K562 (cell line): ENCODE data around the gene ZNF234. TPM values are rescaled to one million over a fixed set of nuclear protein-coding genes. Genes with fewer than 3 reads are reported as not detected.

Source experiments
- CREB1 ChIP-seq, 2 experiments: sonication (generic) in 1 of 2; formaldehyde crosslinking in 1 of 2; IDR thresholded peaks; 2 replicates each; pipeline versions ENCODE4 v1.6.1 to v1.8.0; 2012 to 2022; ENCODE audit warnings: inconsistent platforms in 1 of 2, mild to moderate bottlenecking in 1 of 2, missing genetic modification reagents in 1 of 2, moderate library complexity in 1 of 2
- CTBP1 ChIP-seq: fragments of 450-650 bp; IDR thresholded peaks from 2 replicates; pipeline ENCODE4 v1.6.1; 2016; ENCODE audit warnings: borderline replicate concordance
- ELF1 ChIP-seq: fragments of 200-800 bp; sonication (Bioruptor generic); IDR thresholded peaks from 2 replicates; pipeline ENCODE4 v1.6.1; 2016; ENCODE audit warnings: missing genetic modification characterization, missing compliant biosample characterization
- ELF2 ChIP-seq: fragments of 250-450 bp; sonication (Bioruptor Pico); IDR thresholded peaks from 2 replicates; pipeline ENCODE4 v1.5.0; 2021; ENCODE audit warnings: mild to moderate bottlenecking
- HES1 ChIP-seq: fragments of 450-650 bp; IDR thresholded peaks from 2 replicates; pipeline ENCODE4 v1.6.1; 2016; ENCODE audit warnings: low read depth, mild to moderate bottlenecking, moderate library complexity
- HNRNPL ChIP-seq: fragments of 200-400 bp; formaldehyde crosslinking; IDR thresholded peaks from 2 replicates; pipeline ENCODE4 v1.6.1; 2017; ENCODE audit warnings: low read depth, mild to moderate bottlenecking, low read length
- KLF10 ChIP-seq: fragments of 250-450 bp; sonication (Bioruptor Pico); IDR thresholded peaks from 2 replicates; pipeline ENCODE4 v1.6.1; 2021; ENCODE audit warnings: matching md5 sums
- MCM5 ChIP-seq: fragments of 450-650 bp; IDR thresholded peaks from 2 replicates; pipeline ENCODE4 v1.6.1; 2016; ENCODE audit warnings: low read depth
- MTF1 ChIP-seq: fragments of 250-450 bp; sonication (Bioruptor Pico); IDR thresholded peaks from 2 replicates; pipeline ENCODE4 v1.9.0; 2021; ENCODE audit warnings: moderate library complexity, mild to moderate bottlenecking, inconsistent platforms, borderline replicate concordance
- MYNN ChIP-seq, 2 experiments: sonication (generic); formaldehyde crosslinking in 1 of 2; IDR thresholded peaks; 2 replicates each; pipeline versions ENCODE4 v1.5.0 to v1.6.1; 2016 to 2020; ENCODE audit warnings: antibody characterized with exemption in 1 of 2, missing genetic modification reagents in 1 of 2
- NBN ChIP-seq: fragments of 450-650 bp; IDR thresholded peaks from 2 replicates; pipeline ENCODE4 v1.6.1; 2016; ENCODE audit warnings: low read depth, mild to moderate bottlenecking
- NFATC3 ChIP-seq: fragments of 450-650 bp; IDR thresholded peaks from 2 replicates; pipeline ENCODE4 v1.6.1; 2017; ENCODE audit warnings: mild to moderate bottlenecking
- NR2C2 ChIP-seq, 2 experiments: fragments of 200-800 bp in 1 of 2; sonication (Bioruptor generic) in 1 of 2; sonication (generic) in 1 of 2; formaldehyde crosslinking in 1 of 2; IDR thresholded peaks; 2 replicates each; pipeline versions ENCODE4 v1.6.1 to v1.8.0; 2016 to 2022; ENCODE audit warnings: mild to moderate bottlenecking in 1 of 2, missing compliant biosample characterization in 1 of 2, missing genetic modification characterization in 1 of 2, missing genetic modification reagents in 1 of 2
- NR3C1 ChIP-seq: sonication (generic); formaldehyde crosslinking; IDR thresholded peaks from 2 replicates; pipeline ENCODE4 v1.8.1; 2022; ENCODE audit warnings: missing genetic modification reagents
- PRDM10 ChIP-seq: fragments of 450-650 bp; IDR thresholded peaks from 2 replicates; pipeline ENCODE4 v1.6.1; 2018; ENCODE audit not compliant: partially characterized antibody
- SNIP1 ChIP-seq: fragments of 450-650 bp; IDR thresholded peaks from 2 replicates; pipeline ENCODE4 v1.7.1; 2017; ENCODE audit warnings: low read depth, mild to moderate bottlenecking
- SRSF1 ChIP-seq: fragments of 200-400 bp; formaldehyde crosslinking; IDR thresholded peaks from 2 replicates; pipeline ENCODE4 v1.6.1; 2017; ENCODE audit warnings: mild to moderate bottlenecking, low read depth, low read length, moderate library complexity
- TAF15 ChIP-seq: fragments of 200-400 bp; formaldehyde crosslinking; IDR thresholded peaks from 2 replicates; pipeline ENCODE4 v1.6.1; 2017; ENCODE audit warnings: mild to moderate bottlenecking, low read depth, low read length, moderate library complexity
- YY1 ChIP-seq, 3 experiments: IDR thresholded peaks; 2 replicates each; pipeline ENCODE4 v1.6.1; 2011; ENCODE audit warnings: low read length in 2 of 3, mild to moderate bottlenecking in 2 of 3, moderate library complexity in 2 of 3, borderline replicate concordance in 1 of 3, control low read depth in 1 of 3, low read depth in 1 of 3; ENCODE audit not compliant: insufficient read depth in 3 of 3, insufficient replicate concordance in 2 of 3, control insufficient read depth in 1 of 3, insufficient read length in 1 of 3; ENCODE audit errors: extremely low read depth in 1 of 3
- ZNF140 ChIP-seq: fragments of 250-450 bp; sonication (Bioruptor Pico); IDR thresholded peaks from 2 replicates; pipeline ENCODE4 v1.8.0; 2021; ENCODE audit warnings: moderate library complexity, mild to moderate bottlenecking, inconsistent platforms
- ZNF146 ChIP-seq: IDR thresholded peaks from one replicate; pipeline ENCODE4 v1.6.1; 2018; ENCODE audit warnings: missing compliant biosample characterization; ENCODE audit not compliant: unreplicated experiment
- ZNF740 ChIP-seq, 3 experiments: fragments of 200-800 bp in 1 of 3; sonication (Bioruptor generic) in 1 of 3; sonication (generic) in 1 of 3; formaldehyde crosslinking in 1 of 3; IDR thresholded peaks; 2 replicates each; pipeline versions ENCODE4 v1.6.1 to v1.8.0; 2016 to 2022; ENCODE audit warnings: mild to moderate bottlenecking in 2 of 3, missing compliant biosample characterization in 2 of 3, missing genetic modification characterization in 2 of 3, missing genetic modification reagents in 1 of 3
- polyA plus RNA-seq, 8 experiments: library from polyadenylated mRNA; depleted of rRNA in 4 of 8; stranded (reverse) in 5 of 8; unstranded in 3 of 8; fragments of >200 nt; fragmentation: Nextera tagmentation in 2 of 8; fragmentation: Illumina TruSeq in 1 of 8; extraction: Ambion mirVana in 2 of 8; extraction: Trizol in 1 of 8; gene quantifications; 2 replicates each; pipeline versions ENCODE4 v1.2.1 to v1.2.3, GENCODE V29; 2011 to 2014; ENCODE audit warnings: inconsistent platforms in 1 of 8, missing spikeins in 1 of 8
- total RNA-seq, 7 experiments: library from RNA; depleted of rRNA in 6 of 7; stranded (reverse); fragments of >200 nt in 6 of 7; fragmentation: Illumina TruSeq in 2 of 7; extraction: Trizol in 2 of 7; gene quantifications; 2 replicates each; pipeline versions ENCODE4 v1.2.1 to v1.2.3, GENCODE V29; 2011 to 2021; ENCODE audit warnings: low replicate concordance in 1 of 7

ZNF234 gene
- total and polyA plus RNA-seq, 9 of the 15 experiments (the other 6 are each of a cell fraction or from before 2014, with no cell fraction given) = 0.82 to 2.9 (median 1.5) TPM

- TF ChIP-seq CREB1 (IDR thresholded peaks at IDR 0.05) (no peak), CREB1 (CRISPR knock-in tag; IDR thresholded peaks at IDR 0.05) (no peak), MYNN (IDR thresholded peaks at IDR 0.05) (no peak), MYNN (CRISPR knock-in tag; IDR thresholded peaks at IDR 0.05) (no peak), HES1 (no peak), YY1 (IDR thresholded peaks at IDR 0.05; ENCODE audit: borderline replicate concordance in 1 of 3, control insufficient read depth in 1 of 3, extremely low read depth in 1 of 3, insufficient read depth in 3 of 3, insufficient read length in 1 of 3, insufficient replicate concordance in 2 of 3, low read depth in 1 of 3, low read length in 2 of 3) (no peak), TAF15 (no peak), CTBP1 (no peak), NFATC3 (no peak), KLF10 (CRISPR knock-in tag) (no peak), ZNF140 (no peak), NR2C2 (CRISPR knock-in tag; IDR thresholded peaks at IDR 0.05) (peak; percentile 61; the same call in 1 of the 2 replicates), NR2C2 (tag; IDR thresholded peaks at IDR 0.05) (peak; percentile 90), MTF1 (CRISPR knock-in tag) (no peak), NBN (no peak), SNIP1 (no peak), NR3C1 (CRISPR knock-in tag) (no peak), MCM5 (no peak), HNRNPL (no peak), ZNF740 (CRISPR knock-in tag; IDR thresholded peaks at IDR 0.05) (no peak), ZNF740 (tag; IDR thresholded peaks at IDR 0.05) (no peak), ELF2 (CRISPR knock-in tag) (no peak), SRSF1 (no peak), ELF1 (peak; percentile 88), PRDM10 (peak; percentile 46), ZNF146 (CRISPR knock-in tag) (no peak)
These were observed at the start of gene ZNF234 (continued) for GRCh38 chr19:44141191-44142058.
